AG04449 (cell line): Measurements from ENCODE around the gene PKHD1.
"Not testable (repeated sequence)": the region's sequence is repeated elsewhere in the genome, so short reads cannot be mapped to it uniquely, and the experiment has no call there.

Source experiments
- CTCF ChIA-PET: fragments of 350-600 bp; formaldehyde crosslinking; extraction: SDS; loops from one replicate; lab custom pipeline; 2021; ENCODE audit warnings: antibody characterized with exemption; lab: Yijun Ruan, JAX
- POLR2A ChIA-PET: fragments of 400-600, 350-600 bp; formaldehyde crosslinking; extraction: SDS; loops from one replicate; lab custom pipeline; 2020; ENCODE audit warnings: antibody characterized with exemption, inconsistent platforms; lab: Yijun Ruan, JAX
- DNase-seq: peaks from one replicate; pipeline ENCODE4 v3.0.0-alpha.2; 2010; ENCODE audit warnings: low read depth, low spot score
- H3K4me3 ChIP-seq: 2 replicates; pipeline ENCODE4 v1.5.1; 2011; ENCODE audit warnings: low read depth, mild to moderate bottlenecking, control low read depth, low read length
- TF ChIP-seq, protein P1 (sequence below): IDR thresholded peaks from one replicate; pipeline ENCODE4 v1.5.1; 2011; ENCODE audit warnings: mild to moderate bottlenecking, moderate library complexity, low read length, control low read depth, inconsistent platforms; ENCODE audit not compliant: insufficient read depth; ENCODE audit errors: missing control alignments

Gene PKHD1

GRCh38 chr6:51989789-51990188 lies 97.6 kb downstream of the PKHD1 start:
- ChIA-PET CTCF (no interaction called here), POLR2A (no interaction called here)
- TF ChIP-seq, protein P1, sequence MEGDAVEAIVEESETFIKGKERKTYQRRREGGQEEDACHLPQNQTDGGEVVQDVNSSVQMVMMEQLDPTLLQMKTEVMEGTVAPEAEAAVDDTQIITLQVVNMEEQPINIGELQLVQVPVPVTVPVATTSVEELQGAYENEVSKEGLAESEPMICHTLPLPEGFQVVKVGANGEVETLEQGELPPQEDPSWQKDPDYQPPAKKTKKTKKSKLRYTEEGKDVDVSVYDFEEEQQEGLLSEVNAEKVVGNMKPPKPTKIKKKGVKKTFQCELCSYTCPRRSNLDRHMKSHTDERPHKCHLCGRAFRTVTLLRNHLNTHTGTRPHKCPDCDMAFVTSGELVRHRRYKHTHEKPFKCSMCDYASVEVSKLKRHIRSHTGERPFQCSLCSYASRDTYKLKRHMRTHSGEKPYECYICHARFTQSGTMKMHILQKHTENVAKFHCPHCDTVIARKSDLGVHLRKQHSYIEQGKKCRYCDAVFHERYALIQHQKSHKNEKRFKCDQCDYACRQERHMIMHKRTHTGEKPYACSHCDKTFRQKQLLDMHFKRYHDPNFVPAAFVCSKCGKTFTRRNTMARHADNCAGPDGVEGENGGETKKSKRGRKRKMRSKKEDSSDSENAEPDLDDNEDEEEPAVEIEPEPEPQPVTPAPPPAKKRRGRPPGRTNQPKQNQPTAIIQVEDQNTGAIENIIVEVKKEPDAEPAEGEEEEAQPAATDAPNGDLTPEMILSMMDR = no peak
- no peak overlapping the region for H3K4me3 ChIP-seq
- no peak for DNase-seq

DNA sequence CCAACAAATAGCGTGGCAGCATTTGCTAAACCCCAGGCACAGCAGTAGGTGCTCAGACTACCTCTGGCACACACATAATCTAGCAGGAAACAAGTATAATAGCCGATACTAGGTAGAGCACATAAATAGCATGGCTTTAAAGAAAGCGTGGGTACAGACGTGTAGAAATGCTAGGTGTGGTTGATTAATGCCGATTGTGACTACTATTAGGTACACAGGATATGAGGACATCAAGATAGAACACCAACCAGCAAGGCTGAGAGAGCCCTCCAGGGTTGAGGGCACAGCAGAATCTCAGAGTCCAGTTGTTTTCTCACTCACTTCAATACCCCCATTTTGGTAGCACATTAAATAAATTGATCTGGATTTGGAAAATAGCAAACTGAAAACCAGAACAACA lies 100.5 kb downstream of the PKHD1 start:
- no peak for DNase-seq
- ChIA-PET POLR2A (no interaction called here), CTCF (no interaction called here)
- TF ChIP-seq, protein P1 = no peak
- no peak overlapping the region for H3K4me3 ChIP-seq

- TF ChIP-seq, protein P1 = no peak
- CTCF ChIA-PET = no interaction called here
- POLR2A ChIA-PET = no interaction called here
- DNase-seq = no peak
- H3K4me3 ChIP-seq = no peak overlapping the region
Observed at GRCh38 chr6:51983564-51983963, 103.8 kb downstream of the PKHD1 start.

- CTCF ChIA-PET, H3K4me3 ChIP-seq, DNase-seq, POLR2A ChIA-PET: not testable (repeated sequence)
Observed at GRCh38 chr6:51982695-51983094, 104.7 kb downstream of the PKHD1 start.

DNA sequence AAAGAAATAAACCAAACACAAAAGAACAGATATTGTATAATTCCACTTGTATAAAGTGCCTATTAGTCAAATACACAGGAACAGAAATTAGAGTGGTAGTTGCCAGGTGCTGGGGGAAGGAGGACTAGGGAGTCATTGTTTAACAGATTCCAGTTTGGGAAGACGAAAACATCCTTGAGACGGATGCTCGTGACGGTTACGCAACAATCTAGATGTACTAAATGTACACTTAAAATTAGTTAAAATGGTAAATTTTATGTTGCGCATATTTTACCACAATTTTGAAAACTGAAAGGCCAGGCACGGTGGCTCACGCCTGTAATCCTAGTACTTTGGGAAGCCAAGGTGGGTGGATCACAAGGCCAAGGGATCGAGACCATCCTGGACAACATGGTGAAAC lies 111.0 kb downstream of the PKHD1 start:
- DNase-seq = no peak
- CTCF ChIA-PET = no interaction called here

GRCh38 chr6:51972659-51973058 lies 114.8 kb downstream of the PKHD1 start:
- H3K4me3 ChIP-seq = no peak overlapping the region
- DNase-seq = no peak
- ChIA-PET CTCF (interaction anchor here (1.2 kb wide), 1 partner anchor 12 kb away, joined by 3 read pairs; no protein-coding TSS in a partner anchor), POLR2A (no interaction called here)
- TF ChIP-seq, protein P1 = no peak

More for the DNA sequence above, 111.0 kb downstream of the PKHD1 start:
- H3K4me3 ChIP-seq = no peak overlapping the region
- TF ChIP-seq, protein P1 = no peak
- POLR2A ChIA-PET = no interaction called here

GRCh38 chr6:51968265-51968664 lies 119.1 kb downstream of the PKHD1 start:
- TF ChIP-seq, protein P1 = no peak
- POLR2A ChIA-PET = no interaction called here
- no peak for DNase-seq
- H3K4me3 ChIP-seq = no peak overlapping the region
- CTCF ChIA-PET = interaction anchor here (1.3 kb wide), 1 partner anchor 9 kb away, joined by 7 read pairs; no protein-coding TSS in a partner anchor
